Vagina (tissue), 2 donors: Measurements from ENCODE around the gene EZR.

Experiments
- CTCF ChIP-seq, 3 experiments: fragments of 450-650 bp in 2 of 3; fragments of 200-600 bp in 1 of 3; sonication (generic) in 1 of 3; IDR thresholded peaks; one replicate each; pipeline ENCODE4 v1.5.1; 2017 to 2019; ENCODE audit warnings: antibody characterized with exemption in 3 of 3, mild to moderate bottlenecking in 2 of 3, moderate library complexity in 2 of 3
- POLR2A ChIP-seq, 2 donors: fragments of 450-650 bp; IDR thresholded peaks; one replicate each; pipeline ENCODE4 v1.6.1; 2017; ENCODE audit warnings: antibody characterized with exemption in 2 of 2, mild to moderate bottlenecking in 2 of 2, moderate library complexity in 2 of 2

GRCh38 chr6:158847786-158848185, 28.6 kb upstream of the EZR start:
- TF ChIP-seq CTCF (IDR thresholded peaks at IDR 0.05) (no peak), POLR2A (IDR thresholded peaks at IDR 0.05) (no peak)
